GM12873 (cell line): ENCODE data around the gene LPCAT1.

Experiments
- TF ChIP-seq, protein P1 (sequence below): IDR thresholded peaks from 2 replicates; pipeline ENCODE4 v1.5.1; 2012; ENCODE audit warnings: low read depth, mild to moderate bottlenecking, moderate library complexity, low read length, control low read depth; ENCODE audit not compliant: insufficient read depth; ENCODE audit errors: missing control alignments

Gene LPCAT1

DNA sequence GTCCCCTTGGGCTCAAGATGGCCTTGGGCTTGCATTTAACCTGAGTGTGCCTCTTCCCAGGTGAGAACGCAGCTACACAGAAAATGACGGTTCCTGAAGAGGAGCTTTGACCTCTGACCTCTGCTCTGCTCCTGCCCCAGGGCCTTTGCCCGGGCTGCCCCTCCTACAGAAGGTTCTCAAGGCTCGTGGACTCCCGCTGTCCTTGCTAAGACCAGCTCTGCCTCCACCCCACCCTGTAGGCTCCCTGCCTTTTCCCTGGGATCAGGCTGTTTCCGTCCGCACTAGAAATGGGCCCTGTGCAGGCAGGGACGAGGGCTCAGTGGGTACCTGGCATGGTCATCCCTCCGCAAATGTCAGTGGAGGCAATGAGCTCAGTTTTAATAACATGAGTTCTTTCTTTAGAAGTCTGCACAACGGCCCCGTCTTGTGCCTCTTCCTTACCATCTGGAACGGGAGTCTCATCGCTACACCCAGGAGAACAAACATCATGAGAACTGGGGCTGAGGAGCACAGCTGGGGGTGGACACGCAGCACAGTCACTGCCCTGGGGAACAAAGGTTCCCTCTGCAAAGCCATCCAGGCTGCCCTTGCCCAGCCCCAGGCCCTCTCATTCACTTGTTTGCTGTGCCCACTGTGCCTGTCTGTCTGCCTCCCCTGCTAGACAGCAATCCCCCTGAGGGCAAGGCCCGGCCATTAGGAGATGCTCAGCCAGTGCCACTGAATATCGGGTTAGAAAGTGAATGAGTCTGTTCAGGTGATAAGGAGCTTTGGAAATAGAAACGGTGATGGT, 26.7 kb upstream of the LPCAT1 start:
- TF ChIP-seq, protein P1, sequence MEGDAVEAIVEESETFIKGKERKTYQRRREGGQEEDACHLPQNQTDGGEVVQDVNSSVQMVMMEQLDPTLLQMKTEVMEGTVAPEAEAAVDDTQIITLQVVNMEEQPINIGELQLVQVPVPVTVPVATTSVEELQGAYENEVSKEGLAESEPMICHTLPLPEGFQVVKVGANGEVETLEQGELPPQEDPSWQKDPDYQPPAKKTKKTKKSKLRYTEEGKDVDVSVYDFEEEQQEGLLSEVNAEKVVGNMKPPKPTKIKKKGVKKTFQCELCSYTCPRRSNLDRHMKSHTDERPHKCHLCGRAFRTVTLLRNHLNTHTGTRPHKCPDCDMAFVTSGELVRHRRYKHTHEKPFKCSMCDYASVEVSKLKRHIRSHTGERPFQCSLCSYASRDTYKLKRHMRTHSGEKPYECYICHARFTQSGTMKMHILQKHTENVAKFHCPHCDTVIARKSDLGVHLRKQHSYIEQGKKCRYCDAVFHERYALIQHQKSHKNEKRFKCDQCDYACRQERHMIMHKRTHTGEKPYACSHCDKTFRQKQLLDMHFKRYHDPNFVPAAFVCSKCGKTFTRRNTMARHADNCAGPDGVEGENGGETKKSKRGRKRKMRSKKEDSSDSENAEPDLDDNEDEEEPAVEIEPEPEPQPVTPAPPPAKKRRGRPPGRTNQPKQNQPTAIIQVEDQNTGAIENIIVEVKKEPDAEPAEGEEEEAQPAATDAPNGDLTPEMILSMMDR = no peak

DNA sequence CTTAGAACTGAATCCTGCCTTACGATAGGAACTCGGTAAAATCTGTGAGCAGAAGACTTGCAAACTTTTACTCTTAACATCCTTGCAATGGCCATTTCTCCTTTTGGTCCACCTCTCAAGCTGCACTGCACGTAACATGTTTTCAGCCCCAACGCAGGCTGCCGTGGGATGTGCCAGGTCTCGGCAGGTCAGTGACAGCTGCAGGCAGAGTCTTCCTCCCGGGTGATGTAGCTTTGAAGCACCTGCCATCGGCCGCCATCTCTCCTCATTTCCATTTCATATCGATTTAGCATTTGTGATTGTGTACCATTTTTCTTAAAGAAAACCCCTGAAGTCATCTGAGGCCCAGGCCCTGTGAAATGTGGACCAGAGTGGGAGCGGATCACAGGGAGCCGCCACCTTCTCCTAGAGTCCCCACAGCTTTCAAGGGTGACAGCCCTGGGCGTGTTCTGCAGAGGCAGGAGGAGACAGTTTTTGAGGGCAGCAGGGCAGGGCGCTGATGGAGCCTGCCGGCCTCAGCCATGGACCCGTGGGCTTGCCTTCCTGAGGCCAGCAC, 25.8 kb upstream of the LPCAT1 start:
- TF ChIP-seq, protein P1 = no peak

DNA sequence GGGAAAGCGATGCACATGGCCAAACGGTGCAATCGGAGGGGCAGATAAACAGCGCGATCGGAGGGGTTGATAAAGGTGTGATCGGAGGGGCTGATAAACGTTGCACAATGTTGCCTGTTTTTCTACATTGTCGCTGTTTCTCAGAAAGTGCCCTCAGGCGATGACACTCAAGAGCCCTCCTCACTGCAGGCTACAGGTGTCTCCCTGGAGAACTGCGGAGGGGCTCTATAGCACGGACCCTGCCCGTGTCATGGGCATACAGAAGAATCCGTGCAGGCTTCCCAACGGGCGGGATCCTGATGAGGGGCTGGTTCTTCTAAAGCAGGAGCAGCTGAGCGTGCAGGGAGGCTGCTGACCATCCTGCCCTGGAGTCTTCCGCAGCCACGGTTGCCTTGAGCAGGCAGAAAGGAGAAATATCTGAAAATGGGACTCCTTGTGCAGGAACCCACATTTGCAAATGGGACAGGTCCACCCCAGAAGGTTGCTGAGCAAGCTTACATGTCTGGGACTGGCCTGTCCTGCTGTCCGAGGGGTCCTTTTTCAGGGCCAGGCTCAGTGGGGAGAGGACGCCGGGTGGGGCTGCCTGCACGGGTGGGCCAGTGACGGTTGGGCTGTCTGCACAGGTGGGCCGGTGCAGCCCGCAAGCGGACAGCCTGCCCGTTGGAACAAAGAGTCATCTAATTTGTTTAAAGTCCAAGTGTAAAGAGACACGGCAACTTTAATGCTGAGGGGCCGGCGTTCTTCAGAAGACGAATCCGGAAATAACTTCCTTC, 25.1 kb upstream of the LPCAT1 start:
- TF ChIP-seq, protein P1 = no peak

DNA sequence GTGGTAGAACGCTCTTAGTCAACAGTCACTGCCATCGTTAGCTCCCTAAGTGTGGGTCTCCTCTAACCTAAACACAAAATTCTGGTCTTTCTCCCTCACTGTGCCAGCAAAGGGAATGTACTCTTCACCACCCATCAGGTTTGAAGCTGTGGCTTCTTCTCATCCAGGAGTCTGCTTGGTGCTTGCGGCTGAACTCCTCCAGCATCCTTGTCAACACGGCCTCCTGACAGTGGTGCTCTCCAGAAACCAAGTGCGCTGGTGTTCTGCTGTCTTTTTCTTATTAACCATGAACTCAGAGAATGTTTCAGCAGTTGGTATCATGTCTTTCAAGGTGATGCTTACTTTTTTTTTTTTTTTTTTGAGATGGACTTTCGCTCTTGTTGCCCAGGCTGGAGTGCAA, 23.9 kb upstream of the LPCAT1 start:
- TF ChIP-seq, protein P1 = no peak

DNA sequence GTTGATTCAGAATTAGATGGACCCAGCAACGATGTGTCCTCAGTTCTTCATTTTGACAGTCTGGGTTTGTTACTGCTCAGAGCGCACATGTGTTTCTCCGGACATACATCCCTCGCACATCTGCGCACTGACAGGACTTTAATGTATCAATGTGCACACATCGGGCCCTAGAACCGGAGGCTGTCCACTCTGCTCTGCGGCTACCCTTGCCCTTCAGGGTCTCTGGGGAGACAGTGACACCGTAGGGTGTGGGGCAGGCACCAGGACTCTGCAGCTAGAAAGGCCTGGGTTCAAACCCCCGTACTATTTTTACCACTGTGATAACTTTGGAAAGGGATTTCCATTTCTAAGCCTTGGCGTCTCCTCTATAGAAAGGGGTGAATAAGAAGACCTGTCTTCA, 23.5 kb upstream of the LPCAT1 start:
- TF ChIP-seq, protein P1 = no peak

DNA sequence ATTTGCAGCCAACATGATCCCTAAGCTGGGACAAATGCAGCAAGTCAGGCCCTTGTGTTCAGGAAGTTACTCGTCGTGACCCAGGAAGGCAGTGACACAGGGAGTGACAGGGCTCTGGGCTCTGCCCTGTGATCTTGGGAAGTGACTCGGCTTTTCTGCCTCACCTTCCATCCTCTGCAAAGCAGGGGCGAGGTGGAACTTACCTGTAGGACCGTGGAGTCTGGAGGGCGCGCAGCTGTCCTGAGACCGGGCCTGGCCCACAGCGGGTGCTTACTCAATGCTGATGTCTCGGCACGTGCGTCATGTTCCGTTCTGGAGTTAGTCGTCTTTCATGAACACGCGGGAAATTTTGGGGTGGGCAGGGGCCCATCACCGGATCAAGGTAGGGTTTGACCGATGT, 22.8 kb upstream of the LPCAT1 start:
- TF ChIP-seq, protein P1 = no peak

DNA sequence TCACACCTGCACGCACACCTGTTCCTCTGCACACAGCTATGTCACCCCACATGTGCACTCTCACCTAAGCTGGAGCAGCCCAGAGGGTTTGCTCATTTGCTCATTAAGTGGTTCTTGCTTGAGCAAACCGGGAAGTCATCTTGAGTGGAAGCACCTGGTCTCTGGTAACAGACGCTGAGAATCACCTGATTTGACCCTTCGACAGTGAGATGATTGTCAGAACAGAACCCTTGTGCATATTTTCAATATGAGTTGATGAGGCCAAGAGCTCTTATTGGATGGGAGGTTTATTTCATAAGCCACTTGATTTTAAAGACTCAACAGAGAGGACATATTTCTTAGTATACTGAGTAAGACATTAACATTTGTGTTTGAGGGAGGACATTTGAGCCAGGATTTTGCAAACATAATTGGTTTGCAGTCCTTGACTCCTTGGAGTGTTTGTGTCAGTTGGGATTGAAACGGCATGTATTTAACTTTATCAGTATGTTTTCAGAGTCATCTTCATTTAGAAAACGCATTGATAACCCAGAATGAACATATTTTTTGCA, 22.1 kb upstream of the LPCAT1 start:
- TF ChIP-seq, protein P1 = no peak
